EL (cell line): Measurements from ENCODE around the gene P2RY6.

ENCODE experiments used
- DNase-seq: peaks from one replicate; pipeline ENCODE4 v3.0.0-alpha.2; 2016

P2RY6 gene

DNA sequence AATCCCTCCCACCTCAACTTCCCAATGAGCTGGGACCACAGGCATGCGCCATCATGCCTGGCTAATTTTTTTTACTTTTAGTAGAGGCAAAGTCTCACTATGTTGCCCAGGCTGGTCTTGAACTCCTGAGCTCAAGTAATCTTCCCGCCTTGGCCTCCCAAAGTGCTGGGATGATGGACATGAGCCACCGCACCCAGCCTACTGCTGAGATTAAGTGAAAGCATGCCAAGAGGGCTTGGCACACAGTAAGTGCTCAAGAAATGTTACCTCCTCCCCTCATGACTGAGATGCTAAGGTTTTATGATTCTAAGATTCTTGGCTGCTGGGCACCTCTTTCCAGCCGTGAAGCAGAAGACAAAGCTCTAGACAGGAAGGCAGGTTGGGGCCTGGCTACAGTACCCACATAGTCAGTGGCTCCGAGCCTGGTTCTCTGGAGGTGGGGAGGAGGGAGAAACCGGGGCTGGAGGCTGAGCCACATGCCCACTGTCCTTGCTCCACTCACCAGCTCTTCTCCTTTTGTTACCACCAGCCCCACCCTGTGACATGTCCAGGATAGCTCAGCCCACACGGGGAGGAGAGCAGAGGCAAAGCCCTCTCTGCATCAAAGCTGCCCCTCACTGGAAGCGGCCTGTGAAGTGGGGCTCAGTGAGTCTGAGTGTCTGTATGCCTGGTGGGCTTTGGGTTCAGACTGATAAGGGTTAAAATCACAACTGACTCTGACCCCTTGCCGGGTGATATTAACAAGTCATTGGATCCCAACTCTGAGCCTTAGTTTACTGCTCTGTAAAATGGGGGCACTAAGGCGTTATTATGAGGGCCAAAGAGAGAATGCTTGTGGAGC lies 48.8 kb downstream of the P2RY6 start:
- peak; percentile 57 for DNase-seq

DNA sequence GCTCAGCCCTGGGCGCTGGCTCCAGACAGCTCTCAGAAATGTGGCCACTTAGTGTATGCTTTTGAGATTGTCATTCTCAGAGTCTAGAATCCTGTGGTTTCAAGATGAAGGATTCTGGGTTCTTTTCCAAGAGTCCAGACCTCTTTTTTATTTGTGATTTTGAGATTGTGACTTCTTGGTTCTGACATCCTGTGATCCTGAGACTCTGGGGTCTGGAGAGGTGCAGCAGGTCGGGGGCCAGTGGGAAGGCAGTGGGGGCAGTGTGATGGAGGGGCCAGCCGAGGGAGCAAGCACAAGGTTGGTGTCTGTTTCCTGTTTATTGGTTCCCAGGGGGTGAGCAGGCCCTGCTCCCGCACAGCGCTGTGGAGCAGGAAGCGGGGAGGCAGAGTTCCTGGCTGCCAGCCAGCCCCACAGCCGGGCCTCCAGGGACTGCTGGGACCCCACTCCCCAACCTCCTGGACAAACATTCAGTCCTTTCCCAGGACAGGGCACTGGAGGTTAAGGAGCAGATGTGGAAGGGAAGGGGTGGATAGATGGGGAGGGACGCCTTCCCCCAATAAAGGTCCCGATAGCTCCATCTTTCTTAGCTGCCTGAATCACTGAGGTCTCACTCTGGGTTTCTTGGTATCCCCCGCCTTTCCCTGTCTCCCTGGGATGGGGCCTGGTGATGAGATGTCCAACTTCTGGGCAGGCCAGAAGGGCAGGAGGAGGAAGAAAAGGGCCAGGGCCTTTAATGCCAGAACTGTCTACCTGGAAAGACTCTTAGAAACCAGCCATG lies 49.7 kb downstream of the P2RY6 start:
- DNase-seq: peak; percentile 93

GRCh38 chr11:73322382-73323306 lies 50.5 kb downstream of the P2RY6 start:
- peak; percentile 55 for DNase-seq

DNA sequence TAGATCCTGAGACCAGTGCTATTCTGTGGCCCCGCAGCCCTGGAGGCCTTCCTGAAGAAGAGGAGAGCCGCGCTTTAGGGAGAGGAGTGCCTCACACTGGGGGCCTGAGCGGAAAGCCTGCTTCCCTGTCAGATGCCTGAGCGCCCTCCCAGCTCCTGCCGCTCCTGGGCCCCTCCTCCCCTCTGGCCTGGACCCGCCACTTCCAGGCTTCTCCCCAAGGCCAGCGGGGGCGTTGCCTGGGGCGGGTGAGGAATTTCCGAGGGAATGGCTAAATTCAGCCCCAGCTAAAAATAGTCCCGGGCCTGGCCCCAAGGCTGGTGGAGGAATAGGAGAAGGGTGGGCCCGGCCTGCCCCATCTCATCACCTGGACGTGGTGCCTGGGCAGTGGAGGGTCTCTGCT lies 51.3 kb downstream of the P2RY6 start:
- peak; percentile 93 for DNase-seq

DNA sequence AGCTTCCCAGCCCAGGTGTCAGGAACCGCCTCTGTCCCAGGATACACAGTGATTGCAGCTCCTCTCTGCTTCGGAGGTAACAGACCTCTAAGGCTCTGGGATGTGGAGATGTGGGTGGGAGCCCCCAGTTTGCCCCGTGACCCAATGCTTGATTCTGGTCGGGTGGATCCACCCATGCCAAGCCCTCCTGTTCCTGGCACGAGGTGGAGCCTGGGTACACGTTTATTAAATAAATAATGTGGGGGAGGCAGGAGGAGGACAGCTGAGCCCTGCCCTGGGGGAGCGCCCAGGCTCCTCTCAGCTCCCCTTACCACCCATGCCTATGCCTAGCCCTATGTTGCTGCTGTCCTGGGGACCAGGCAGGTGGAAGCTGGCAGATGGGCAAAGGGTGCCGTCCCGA lies 52.0 kb downstream of the P2RY6 start:
- no peak for DNase-seq

DNA sequence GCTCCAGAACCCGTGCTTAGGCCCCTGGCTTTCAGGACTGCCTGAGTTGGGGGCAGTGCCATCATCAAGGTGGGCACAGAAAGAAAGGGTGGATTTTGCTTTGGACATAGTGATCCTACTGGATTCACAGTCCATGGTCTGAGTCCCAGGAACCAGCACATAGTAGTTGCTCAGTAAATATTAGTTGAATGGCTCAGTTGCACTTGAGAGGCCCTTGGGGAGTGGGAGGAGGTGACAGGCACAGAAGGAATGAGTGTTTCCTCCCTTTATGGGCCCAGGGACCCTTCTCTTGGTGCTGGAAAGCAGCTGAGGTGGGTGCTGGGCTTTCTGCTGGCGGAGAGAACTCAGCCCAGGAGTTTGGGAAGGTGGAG lies 52.5 kb downstream of the P2RY6 start:
- no peak for DNase-seq

GRCh38 chr11:73325036-73325981 lies 53.2 kb downstream of the P2RY6 start:
- DNase-seq: peak; percentile 81

GRCh38 chr11:73326929-73327811 lies 55.0 kb downstream of the P2RY6 start:
- DNase-seq: peak; percentile 48

DNA sequence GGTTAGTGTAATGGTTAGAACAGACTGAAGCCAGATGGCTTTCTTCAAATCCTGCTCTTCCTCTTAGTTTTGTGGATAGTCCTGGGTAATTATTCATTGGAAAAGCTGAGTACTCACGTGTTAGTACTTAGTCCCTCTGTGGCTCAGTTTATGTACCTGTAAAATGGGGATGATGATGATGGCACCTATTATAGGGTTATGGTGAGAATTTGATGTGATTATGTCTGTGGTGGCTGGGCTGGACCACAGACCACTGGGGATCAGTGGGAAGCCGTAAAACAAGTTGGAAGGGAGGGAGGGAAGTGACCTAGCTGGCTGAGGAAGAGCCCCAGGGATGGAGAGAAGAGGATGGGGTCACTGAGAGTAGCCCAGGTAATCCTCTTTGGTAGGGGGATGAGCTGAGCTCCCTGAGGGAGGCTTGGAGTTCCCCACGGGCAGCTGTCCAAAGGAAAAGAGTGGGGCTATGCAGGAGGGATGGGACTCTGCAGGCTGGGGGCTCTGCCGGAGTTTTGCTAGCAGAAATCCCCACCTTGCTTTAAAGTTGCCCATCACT lies 55.8 kb downstream of the P2RY6 start:
- DNase-seq: no peak

GRCh38 chr11:73330569-73331093 lies 58.5 kb downstream of the P2RY6 start:
- peak; percentile 62 for DNase-seq

- DNase-seq: peak; percentile 64
Measured at GRCh38 chr11:73331138-73331916, 59.2 kb downstream of the P2RY6 start.

DNA sequence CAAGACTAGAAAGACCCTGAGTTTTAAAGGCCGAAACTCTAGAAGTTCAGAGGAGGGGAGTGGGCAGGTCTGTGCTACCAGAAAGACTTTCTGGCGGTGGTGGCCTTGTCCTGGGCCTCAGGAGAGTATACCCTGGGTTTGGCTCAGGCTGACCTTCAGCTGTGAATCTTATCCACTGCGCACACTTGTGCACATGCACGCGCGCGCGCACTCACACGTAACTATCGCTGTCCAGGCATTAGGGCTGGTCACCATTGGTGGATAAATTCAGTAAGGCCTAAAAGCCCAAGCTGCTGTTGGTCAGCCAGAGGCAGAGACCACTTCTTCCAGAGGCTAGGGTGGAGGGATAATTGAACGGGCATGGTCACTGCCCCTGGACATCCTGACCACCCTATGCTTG lies 61.0 kb downstream of the P2RY6 start:
- DNase-seq: no peak

DNA sequence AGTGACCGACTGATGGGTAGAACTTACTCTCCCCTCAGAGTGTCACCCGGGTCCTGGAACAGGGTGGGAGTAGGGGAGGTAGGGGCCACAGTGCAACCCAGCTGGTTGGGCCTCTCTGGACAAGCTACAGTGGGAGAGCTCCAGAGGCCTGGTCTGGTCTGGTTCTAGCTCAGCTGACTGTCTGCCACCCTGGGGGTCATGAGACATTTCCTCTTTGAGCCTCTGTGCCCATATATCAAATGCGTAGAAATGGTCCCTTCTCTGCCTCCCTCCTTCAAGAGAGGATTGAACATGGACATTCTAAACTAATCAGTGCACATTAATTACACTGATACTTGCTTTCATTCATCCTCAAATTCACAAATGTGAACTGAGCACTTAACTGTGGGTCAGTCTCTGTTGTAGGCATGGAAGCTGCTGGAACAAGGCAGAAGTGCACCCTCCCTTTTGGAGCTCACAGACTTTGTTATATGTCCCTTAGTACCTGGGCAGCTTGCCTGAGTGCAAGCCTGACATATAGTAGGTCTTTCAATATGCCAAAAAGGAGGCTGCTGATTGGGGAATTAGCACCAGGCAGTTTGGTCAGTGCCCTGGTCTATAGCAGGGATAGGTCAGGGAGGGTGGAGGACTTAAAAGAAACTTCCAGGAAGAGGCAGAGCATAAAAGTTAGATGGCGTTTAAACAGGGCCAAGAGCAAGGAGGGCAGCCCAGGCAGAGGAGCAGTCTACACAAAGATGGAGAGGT lies 61.7 kb downstream of the P2RY6 start:
- DNase-seq: peak; percentile 49

DNA sequence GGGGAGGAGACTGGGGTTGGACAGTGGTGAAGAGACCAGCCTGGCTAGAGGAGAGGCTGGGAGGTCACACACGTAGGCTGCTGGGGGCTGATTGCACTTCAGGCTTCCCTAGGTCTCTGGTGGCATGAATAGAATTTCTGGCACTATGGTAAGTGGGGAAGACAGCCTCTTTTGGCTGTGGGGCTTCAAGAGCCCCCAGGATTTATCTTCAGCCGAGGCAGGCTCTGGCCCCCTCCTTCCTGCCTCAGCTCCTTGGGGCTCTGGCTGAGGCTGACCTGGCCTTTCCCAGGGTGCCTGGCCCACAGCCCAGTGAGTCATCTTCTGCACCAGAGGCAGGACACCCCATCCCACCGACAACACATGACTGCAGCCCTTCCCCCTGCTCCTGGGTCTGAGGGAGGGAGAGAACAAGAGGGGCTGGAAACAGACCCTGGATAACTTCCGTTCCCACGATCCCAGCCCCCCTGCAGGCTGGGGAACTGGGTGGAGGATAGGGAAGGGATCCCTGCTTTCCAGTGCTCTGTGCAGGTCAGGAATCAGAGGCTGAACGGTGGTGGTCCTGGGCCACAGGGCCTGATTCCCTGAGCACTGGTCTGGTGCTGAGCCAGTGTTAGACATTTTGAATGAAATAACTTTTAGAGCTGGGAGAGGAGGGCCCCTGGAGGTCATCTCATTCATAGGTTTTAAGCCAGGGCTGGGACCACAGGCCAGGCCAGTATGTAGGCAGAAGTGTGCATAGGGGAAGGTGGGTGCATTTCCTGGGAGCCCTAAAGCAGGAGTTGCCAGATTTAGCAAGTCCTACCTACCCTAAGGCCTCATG lies 62.5 kb downstream of the P2RY6 start:
- DNase-seq: peak; percentile 95

- DNase-seq: peak; percentile 87
Measured at GRCh38 chr11:73335204-73335923, 63.2 kb downstream of the P2RY6 start.

GRCh38 chr11:73337846-73338245 lies 65.7 kb downstream of the P2RY6 start:
- no peak for DNase-seq

- no peak for DNase-seq
Measured at GRCh38 chr11:73338279-73338678, 66.1 kb downstream of the P2RY6 start.
